Measurements from ENCODE around the gene MCOLN2.
A peak's percentile ranks its signal among the peaks of the same experiment; 100 is the strongest.

Gene MCOLN2

GRCh38 chr1:84982395-84982794, 14.5 kb downstream of the MCOLN2 start:
- DNase-seq, result no peak

GRCh38 chr1:84975035-84975434, 21.9 kb downstream of the MCOLN2 start:
- DNase-seq, result no peak

- DNase-seq, result no peak
These were observed 23.2 kb downstream of the MCOLN2 start for GRCh38 chr1:84973498-84974334.

GRCh38 chr1:84972377-84972987, 24.4 kb downstream of the MCOLN2 start:
- DNase-seq, result no peak

GRCh38 chr1:84971957-84972356, 25.0 kb downstream of the MCOLN2 start:
- no peak for DNase-seq

- no peak for DNase-seq
These were observed 27.2 kb downstream of the MCOLN2 start for GRCh38 chr1:84969489-84970250.

GRCh38 chr1:84968865-84969264, 28.0 kb downstream of the MCOLN2 start:
- DNase-seq, result no peak

- no peak for DNase-seq
These were observed 28.8 kb downstream of the MCOLN2 start for GRCh38 chr1:84968101-84968500.

- DNase-seq, result no peak
These were observed 29.2 kb downstream of the MCOLN2 start for GRCh38 chr1:84967666-84968065.

- DNase-seq, result no peak
These were observed 33.9 kb downstream of the MCOLN2 start for GRCh38 chr1:84963021-84963420.

GRCh38 chr1:84961316-84961715, 35.6 kb downstream of the MCOLN2 start:
- DNase-seq, result no peak

GRCh38 chr1:84960371-84960770, 36.5 kb downstream of the MCOLN2 start:
- DNase-seq, result no peak

- no peak for DNase-seq
These were observed 37.6 kb downstream of the MCOLN2 start for GRCh38 chr1:84959294-84959693.

- no peak for DNase-seq
These were observed 38.9 kb downstream of the MCOLN2 start for GRCh38 chr1:84957966-84958365.

- no peak for DNase-seq
These were observed 40.3 kb downstream of the MCOLN2 start for GRCh38 chr1:84956655-84957054.

GRCh38 chr1:84956097-84956496, 40.8 kb downstream of the MCOLN2 start:
- DNase-seq, result no peak

- DNase-seq, result no peak
These were observed 47.2 kb downstream of the MCOLN2 start for GRCh38 chr1:84949664-84950063.

GRCh38 chr1:84947536-84948410, 49.1 kb downstream of the MCOLN2 start:
- no peak for DNase-seq

- no peak for DNase-seq
These were observed 50.3 kb downstream of the MCOLN2 start for GRCh38 chr1:84946631-84947030.

GRCh38 chr1:84944767-84945486, 52.0 kb downstream of the MCOLN2 start:
- peak; percentile 74 for DNase-seq

GRCh38 chr1:84941843-84942242, 55.1 kb downstream of the MCOLN2 start:
- no peak for DNase-seq

GRCh38 chr1:84940481-84940880, 56.4 kb downstream of the MCOLN2 start:
- no peak for DNase-seq

Data from GDM1 (cell line).